Measurements from ENCODE around the gene PTPRD. TPM values are rescaled to one million over a fixed set of nuclear protein-coding genes. Genes with fewer than 3 reads are reported as not detected.
"Not testable (repeated sequence)": the region's sequence is repeated elsewhere in the genome, so short reads cannot be mapped to it uniquely, and the experiment has no call there.

PTPRD gene
- polyA plus RNA-seq, 1 donor: 55.8 TPM

- DNase-seq (ENCODE audit: low read depth): no peak
These were observed 642.3 kb downstream of the PTPRD start for GRCh38 chr9:9970514-9970913.

GRCh38 chr9:9963841-9964240 is 649.0 kb downstream of the PTPRD start:
- DNase-seq (ENCODE audit: low read depth): no peak

GRCh38 chr9:9961934-9962333 is 650.9 kb downstream of the PTPRD start:
- DNase-seq (ENCODE audit: low read depth): no peak

- DNase-seq (ENCODE audit: low read depth): no peak
These were observed 651.3 kb downstream of the PTPRD start for GRCh38 chr9:9961487-9961886.

- no peak for DNase-seq (ENCODE audit: low read depth)
These were observed 661.1 kb downstream of the PTPRD start for GRCh38 chr9:9951556-9952160.

- no peak for DNase-seq (ENCODE audit: low read depth)
These were observed 662.0 kb downstream of the PTPRD start for GRCh38 chr9:9950813-9951212.

- DNase-seq (ENCODE audit: low read depth): no peak
These were observed 662.8 kb downstream of the PTPRD start for GRCh38 chr9:9949978-9950377.

- no peak for DNase-seq (ENCODE audit: low read depth)
These were observed 663.4 kb downstream of the PTPRD start for GRCh38 chr9:9949368-9949767.

- DNase-seq (ENCODE audit: low read depth): no peak
These were observed 666.8 kb downstream of the PTPRD start for GRCh38 chr9:9945966-9946365.

GRCh38 chr9:9942764-9943424 is 669.9 kb downstream of the PTPRD start:
- peak; percentile 17 for DNase-seq (ENCODE audit: low read depth)

GRCh38 chr9:9938432-9938831 is 674.4 kb downstream of the PTPRD start:
- no peak for DNase-seq (ENCODE audit: low read depth)

- not testable (repeated sequence) for DNase-seq (ENCODE audit: low read depth)
These were observed 681.3 kb downstream of the PTPRD start for GRCh38 chr9:9931464-9931863.

GRCh38 chr9:9924376-9924775 is 688.4 kb downstream of the PTPRD start:
- DNase-seq (ENCODE audit: low read depth): no peak

- DNase-seq (ENCODE audit: low read depth): no peak
These were observed 691.0 kb downstream of the PTPRD start for GRCh38 chr9:9921805-9922204.

GRCh38 chr9:9920425-9921060 is 692.3 kb downstream of the PTPRD start:
- DNase-seq (ENCODE audit: low read depth): no peak

GRCh38 chr9:9919174-9919775 is 693.5 kb downstream of the PTPRD start:
- DNase-seq (ENCODE audit: low read depth): no peak

- DNase-seq (ENCODE audit: low read depth): no peak
These were observed 695.4 kb downstream of the PTPRD start for GRCh38 chr9:9917400-9917799.

GRCh38 chr9:9914174-9914573 is 698.6 kb downstream of the PTPRD start:
- DNase-seq (ENCODE audit: low read depth): no peak

- DNase-seq (ENCODE audit: low read depth): no peak
These were observed 699.4 kb downstream of the PTPRD start for GRCh38 chr9:9913276-9913832.

- DNase-seq (ENCODE audit: low read depth): no peak
These were observed 700.3 kb downstream of the PTPRD start for GRCh38 chr9:9912459-9912858.

GRCh38 chr9:9905736-9906135 is 707.1 kb downstream of the PTPRD start:
- no peak for DNase-seq (ENCODE audit: low read depth)

- DNase-seq (ENCODE audit: low read depth): no peak
These were observed 708.8 kb downstream of the PTPRD start for GRCh38 chr9:9904041-9904440.

- no peak for DNase-seq (ENCODE audit: low read depth)
These were observed 711.2 kb downstream of the PTPRD start for GRCh38 chr9:9901624-9902023.

Measured in forelimb muscle (tissue), 1 donor.